ENCODE measurements around the gene ANKRD9. TPM values are rescaled to one million over a fixed set of nuclear protein-coding genes. Genes with fewer than 3 reads are reported as not detected.

Gene ANKRD9
- total and polyA plus RNA-seq, 2 of the 13 experiments (the other 11 are each of a cell fraction or from before 2014, with no cell fraction given) = 10.0 to 15.0 TPM

DNA sequence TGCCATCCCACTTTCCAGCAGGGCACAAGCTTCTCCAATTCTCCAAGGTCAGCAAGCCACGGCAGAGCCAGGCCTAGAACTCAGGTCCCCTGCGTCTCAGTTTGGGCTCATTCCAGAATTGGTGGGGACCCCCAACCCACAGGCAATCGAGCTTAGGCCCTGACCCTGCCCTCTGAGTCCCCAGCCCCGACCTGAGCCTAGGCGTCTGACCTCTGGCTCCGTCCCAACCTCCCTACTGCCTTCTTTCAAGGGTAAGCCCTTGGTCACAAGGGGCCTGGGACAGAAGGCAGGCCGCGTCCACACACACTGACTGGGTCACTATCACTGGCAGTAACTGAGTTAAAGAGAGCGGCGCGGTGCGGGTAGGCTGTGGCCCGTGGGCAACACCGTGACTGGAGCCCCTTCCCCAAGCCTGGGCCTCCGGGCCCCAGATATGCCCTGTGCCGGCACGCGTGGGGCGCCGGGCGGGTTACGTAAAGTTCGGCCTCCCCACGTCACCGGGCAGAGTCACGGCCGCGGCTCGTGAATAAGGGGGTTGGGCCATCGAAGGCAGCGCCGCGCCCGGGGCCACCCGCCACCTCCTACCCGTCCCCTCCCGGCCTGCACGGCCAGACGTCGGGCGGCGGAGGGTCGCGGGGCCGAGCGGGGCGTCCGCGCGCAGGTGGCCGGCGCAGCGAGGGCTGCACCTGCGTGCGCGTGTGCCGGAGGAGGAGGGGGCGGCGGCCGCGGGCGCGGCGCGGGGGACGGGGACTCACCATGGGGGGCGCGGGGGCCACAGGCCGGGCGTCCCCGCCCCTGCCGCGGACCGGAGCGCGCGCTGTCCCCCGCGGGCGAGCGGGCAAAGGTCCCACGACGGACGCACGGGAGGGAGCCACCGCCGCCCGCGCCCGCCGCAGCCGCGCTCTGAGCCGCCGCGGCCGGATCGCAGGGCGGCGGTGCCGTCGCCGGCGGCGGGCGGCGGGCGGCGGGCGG, 516 bp downstream of the ANKRD9 start (continued):
- TF ChIP-seq, protein P1, sequence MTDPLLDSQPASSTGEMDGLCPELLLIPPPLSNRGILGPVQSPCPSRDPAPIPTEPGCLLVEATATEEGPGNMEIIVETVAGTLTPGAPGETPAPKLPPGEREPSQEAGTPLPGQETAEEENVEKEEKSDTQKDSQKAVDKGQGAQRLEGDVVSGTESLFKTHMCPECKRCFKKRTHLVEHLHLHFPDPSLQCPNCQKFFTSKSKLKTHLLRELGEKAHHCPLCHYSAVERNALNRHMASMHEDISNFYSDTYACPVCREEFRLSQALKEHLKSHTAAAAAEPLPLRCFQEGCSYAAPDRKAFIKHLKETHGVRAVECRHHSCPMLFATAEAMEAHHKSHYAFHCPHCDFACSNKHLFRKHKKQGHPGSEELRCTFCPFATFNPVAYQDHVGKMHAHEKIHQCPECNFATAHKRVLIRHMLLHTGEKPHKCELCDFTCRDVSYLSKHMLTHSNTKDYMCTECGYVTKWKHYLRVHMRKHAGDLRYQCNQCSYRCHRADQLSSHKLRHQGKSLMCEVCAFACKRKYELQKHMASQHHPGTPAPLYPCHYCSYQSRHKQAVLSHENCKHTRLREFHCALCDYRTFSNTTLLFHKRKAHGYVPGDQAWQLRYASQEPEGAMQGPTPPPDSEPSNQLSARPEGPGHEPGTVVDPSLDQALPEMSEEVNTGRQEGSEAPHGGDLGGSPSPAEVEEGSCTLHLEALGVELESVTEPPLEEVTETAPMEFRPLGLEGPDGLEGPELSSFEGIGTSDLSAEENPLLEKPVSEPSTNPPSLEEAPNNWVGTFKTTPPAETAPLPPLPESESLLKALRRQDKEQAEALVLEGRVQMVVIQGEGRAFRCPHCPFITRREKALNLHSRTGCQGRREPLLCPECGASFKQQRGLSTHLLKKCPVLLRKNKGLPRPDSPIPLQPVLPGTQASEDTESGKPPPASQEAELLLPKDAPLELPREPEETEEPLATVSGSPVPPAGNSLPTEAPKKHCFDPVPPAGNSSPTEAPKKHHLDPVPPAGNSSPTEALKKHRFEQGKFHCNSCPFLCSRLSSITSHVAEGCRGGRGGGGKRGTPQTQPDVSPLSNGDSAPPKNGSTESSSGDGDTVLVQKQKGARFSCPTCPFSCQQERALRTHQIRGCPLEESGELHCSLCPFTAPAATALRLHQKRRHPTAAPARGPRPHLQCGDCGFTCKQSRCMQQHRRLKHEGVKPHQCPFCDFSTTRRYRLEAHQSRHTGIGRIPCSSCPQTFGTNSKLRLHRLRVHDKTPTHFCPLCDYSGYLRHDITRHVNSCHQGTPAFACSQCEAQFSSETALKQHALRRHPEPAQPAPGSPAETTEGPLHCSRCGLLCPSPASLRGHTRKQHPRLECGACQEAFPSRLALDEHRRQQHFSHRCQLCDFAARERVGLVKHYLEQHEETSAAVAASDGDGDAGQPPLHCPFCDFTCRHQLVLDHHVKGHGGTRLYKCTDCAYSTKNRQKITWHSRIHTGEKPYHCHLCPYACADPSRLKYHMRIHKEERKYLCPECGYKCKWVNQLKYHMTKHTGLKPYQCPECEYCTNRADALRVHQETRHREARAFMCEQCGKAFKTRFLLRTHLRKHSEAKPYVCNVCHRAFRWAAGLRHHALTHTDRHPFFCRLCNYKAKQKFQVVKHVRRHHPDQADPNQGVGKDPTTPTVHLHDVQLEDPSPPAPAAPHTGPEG (CRISPR knock-in tag; IDR thresholded peaks at IDR 0.05) = 0 out of 2 replicates have a peak, but pooled peaks have one; percentile 19
- TF ChIP-seq, protein P2, sequence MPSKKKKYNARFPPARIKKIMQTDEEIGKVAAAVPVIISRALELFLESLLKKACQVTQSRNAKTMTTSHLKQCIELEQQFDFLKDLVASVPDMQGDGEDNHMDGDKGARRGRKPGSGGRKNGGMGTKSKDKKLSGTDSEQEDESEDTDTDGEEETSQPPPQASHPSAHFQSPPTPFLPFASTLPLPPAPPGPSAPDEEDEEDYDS (CRISPR knock-in tag; IDR thresholded peaks at IDR 0.05) = no peak
- TF ChIP-seq GABPB1 (CRISPR knock-in tag; IDR thresholded peaks at IDR 0.05) (0 out of 2 replicates have a peak, but pooled peaks have one; percentile 16), AGO2 (optimal IDR thresholded peaks at IDR 0.05; ENCODE audit: low read depth, low read length) (peak; percentile 54), ZNF619 (CRISPR knock-in tag; IDR thresholded peaks at IDR 0.05) (no peak; the same call in none of the 2 replicates), PPARG (CRISPR knock-in tag; conservative IDR thresholded peaks at IDR 0.05) (0 out of 2 replicates have a peak, but pooled peaks have one; percentile 3), CAMTA2 (CRISPR knock-in tag; IDR thresholded peaks at IDR 0.05; ENCODE audit: borderline replicate concordance) (no peak), ISL2 (CRISPR knock-in tag; IDR thresholded peaks at IDR 0.05) (0 out of 2 replicates have a peak, but pooled peaks have one; percentile 6), GZF1 (CRISPR knock-in tag; IDR thresholded peaks at IDR 0.05) (peak; percentile 53; the same call in 1 of the 2 replicates), NONO (IDR thresholded peaks at IDR 0.05) (no peak), NONO (CRISPR knock-in tag; conservative IDR thresholded peaks at IDR 0.05) (no peak), TAF1 (CRISPR knock-in tag; IDR thresholded peaks at IDR 0.05) (peak; percentile 29; the same call in 1 of the 2 replicates), ZNF232 (CRISPR knock-in tag; IDR thresholded peaks at IDR 0.05; ENCODE audit: borderline replicate concordance) (no peak), EP300 (IDR thresholded peaks at IDR 0.05; ENCODE audit: low read depth in 2 of 2, low read length in 2 of 2) (no peak), EP300 (CRISPR knock-in tag; IDR thresholded peaks at IDR 0.05; ENCODE audit: borderline replicate concordance) (no peak), SRY (CRISPR knock-in tag; IDR thresholded peaks at IDR 0.05) (0 out of 2 replicates have a peak, but pooled peaks have one; percentile 22), HNRNPL (IDR thresholded peaks at IDR 0.05; ENCODE audit: low read depth, low read length) (no peak), ZNF274 (CRISPR knock-in tag; IDR thresholded peaks at IDR 0.05) (peak; percentile 65; the same call in 1 of the 2 replicates), HES4 (CRISPR knock-in tag; IDR thresholded peaks at IDR 0.05; ENCODE audit: borderline replicate concordance) (peak; percentile 47; the same call in 1 of the 2 replicates), CREM (IDR thresholded peaks at IDR 0.05) (no peak), CREM (CRISPR knock-in tag; IDR thresholded peaks at IDR 0.05) (no peak), MTA1 (CRISPR knock-in tag; IDR thresholded peaks at IDR 0.05; ENCODE audit: borderline replicate concordance) (peak; percentile 40; the same call in 1 of the 2 replicates), ZNF678 (CRISPR knock-in tag; IDR thresholded peaks at IDR 0.05) (no peak), NR2F6 (IDR thresholded peaks at IDR 0.05) (no peak), NR2F6 (CRISPR knock-in tag; IDR thresholded peaks at IDR 0.05) (peak; percentile 1; the same call in 1 of the 2 replicates), BORCS8-MEF2B (CRISPR knock-in tag; IDR thresholded peaks at IDR 0.05) (peak; percentile 57; the same call in 1 of the 2 replicates)
